Lung (tissue), 12 donors: ENCODE measurements around the gene DAZAP1. TPM values are rescaled to one million over a fixed set of nuclear protein-coding genes. Genes with fewer than 3 reads are reported as not detected.
A peak's percentile ranks its signal among the peaks of the same experiment; 100 is the strongest.

Source experiments
- ATAC-seq: fragments of 200-7000 bp; cut with Tn5 transposase; one replicate; pipeline ENCODE4 v1.9.1; 2020; ENCODE audit warnings: moderate number of reproducible peaks; ENCODE audit not compliant: insufficient read depth, low FRiP score
- DNase-seq, 3 donors: peaks; one replicate each; pipeline ENCODE4 v3.0.0-alpha.2; 2013 to 2017
- H3K27ac ChIP-seq, 2 donors: one replicate each; pipeline ENCODE4 v1.5.1; 2013; ENCODE audit warnings: mild to moderate bottlenecking in 2 of 2, moderate library complexity in 2 of 2, control low read depth in 1 of 2, inconsistent platforms in 1 of 2, low read depth in 1 of 2, low read length in 1 of 2
- H3K27me3 ChIP-seq, 3 donors: one replicate each; pipeline ENCODE4 v1.5.1; 2013; ENCODE audit warnings: low read length in 2 of 3; ENCODE audit not compliant: control insufficient read depth in 3 of 3, insufficient read depth in 3 of 3
- H3K36me3 ChIP-seq, 4 donors: one replicate each; pipeline ENCODE4 v1.5.1; 2013; ENCODE audit warnings: low read length in 4 of 4, mild to moderate bottlenecking in 1 of 4, moderate library complexity in 1 of 4; ENCODE audit not compliant: control insufficient read depth in 4 of 4, insufficient read depth in 4 of 4
- H3K4me1 ChIP-seq, 5 donors: one replicate each; pipeline ENCODE4 v1.5.1; 2013; ENCODE audit warnings: low read length in 5 of 5, mild to moderate bottlenecking in 2 of 5, moderate library complexity in 1 of 5; ENCODE audit not compliant: control insufficient read depth in 5 of 5, insufficient read depth in 5 of 5
- H3K4me3 ChIP-seq: one replicate; pipeline ENCODE4 v1.5.1; 2013; ENCODE audit warnings: mild to moderate bottlenecking, control low read depth, moderate library complexity
- H3K9ac ChIP-seq, 2 donors: one replicate each; pipeline ENCODE4 v1.5.1; 2013; ENCODE audit warnings: low read length in 2 of 2, control low read depth in 1 of 2; ENCODE audit not compliant: insufficient read depth in 1 of 2
- H3K9me3 ChIP-seq, 4 donors: one replicate each; pipeline ENCODE4 v1.5.1; 2013; ENCODE audit warnings: low read length in 3 of 4, mild to moderate bottlenecking in 1 of 4, moderate library complexity in 1 of 4; ENCODE audit not compliant: control insufficient read depth in 4 of 4, insufficient read depth in 3 of 4
- CTCF ChIP-seq: IDR thresholded peaks from 2 replicates; pipeline ENCODE4 v1.5.1; 2012; ENCODE audit warnings: mild to moderate bottlenecking; ENCODE audit errors: control extremely low read depth, extremely low read depth
- WGBS, 2 donors: extraction: QIAGEN DNeasy Blood & Tissue Kit; methylation state at CpG; one replicate each; pipeline ENCODE4 v1.1.7; 2013; 5-methylcytosine and 5-hydroxymethylcytosine counted together
- polyA plus RNA-seq, 2 donors: library from polyadenylated mRNA; stranded (reverse); fragments of 200-250 nt; gene quantifications; one replicate each; pipeline ENCODE4 v1.2.1, GENCODE V29; 2013
- total RNA-seq, 2 donors: library from RNA; depleted of rRNA in 1 of 2; stranded (reverse); fragments of >200 nt in 1 of 2; gene quantifications; one replicate each; pipeline ENCODE4 v1.2.1, GENCODE V29; 2014 to 2021
- donor health status: control.
- donor health status: control.
- donor health status: Bipolar disorder and iron deficiency.
- donor health status: healthy.
- donor health status: DM: yes; HTN: yes; CAD: no.

The DAZAP1 gene
- total and polyA plus RNA-seq, 4 donors, result 61.4 to 125 (median 80.1) TPM

DNA sequence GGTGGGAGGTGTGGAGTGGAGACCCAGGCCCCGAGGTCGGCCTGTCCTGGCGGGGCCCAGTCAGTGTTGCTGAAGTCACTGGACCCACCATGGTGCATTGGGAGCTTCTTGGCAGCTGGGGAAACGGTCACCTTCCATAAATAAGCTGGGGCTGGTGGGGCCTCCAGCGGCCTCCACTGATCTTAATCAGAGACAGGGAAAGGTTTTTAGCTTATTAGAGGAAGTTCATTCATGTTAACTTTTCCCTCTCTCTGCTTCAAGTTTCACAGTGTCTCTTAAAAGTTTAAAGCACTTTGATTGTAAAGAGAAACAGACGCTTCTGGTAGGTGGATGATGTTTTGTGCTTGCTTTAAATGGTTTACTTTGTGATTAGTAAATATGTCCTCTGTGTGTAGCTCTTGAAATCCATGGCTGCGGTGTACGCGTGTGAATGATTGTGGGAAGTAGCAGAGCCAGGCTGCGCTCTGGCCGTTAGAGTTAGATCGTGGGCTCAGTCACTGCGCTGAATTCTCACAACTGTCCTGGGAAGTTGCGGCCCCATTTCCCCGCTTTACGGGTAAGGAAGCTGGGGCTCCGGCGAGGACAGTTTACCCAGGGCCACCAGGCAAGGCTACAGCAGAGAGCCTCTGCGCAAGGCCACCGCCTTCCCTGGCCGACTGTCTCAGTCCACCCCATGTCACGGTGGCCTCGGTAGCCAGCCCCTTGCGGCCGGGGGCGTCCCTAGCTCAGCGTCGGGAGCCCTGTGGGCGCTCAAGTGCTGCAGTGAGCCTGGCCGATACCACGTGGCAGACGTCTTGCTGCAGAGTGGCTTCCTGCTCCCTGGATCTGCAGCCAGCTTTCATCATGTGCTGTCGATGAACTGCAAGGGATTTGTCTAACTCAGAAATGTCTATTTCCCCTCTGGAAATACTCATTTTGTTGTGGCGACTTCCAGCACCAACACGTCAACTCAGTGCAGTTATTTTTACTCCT, 40.2 kb upstream of the DAZAP1 start:
- Histone ChIP-seq H3K4me1 (peaks cover 0 to 7% (median 0%) of the 10 kb centered on the region in 5 donors), H3K9me3 (no peaks in the 10 kb centered on the region), H3K4me3 (no peak overlapping the region), H3K27ac (peak overlapping the region in 1 of 2 donors; percentile 7), H3K9ac (no peak overlapping the region), H3K36me3 (peaks cover 11 to 58% (median 42%) of the 10 kb centered on the region in 4 donors), H3K27me3 (no peaks in the 10 kb centered on the region)
- DNase-seq (peak in 1 of 3 donors; percentile 65), ATAC-seq (no peak)
- TF ChIP-seq CTCF, result no peak
- WGBS, 2 donors, result 54 to 69% methylated on average over 33 to 35 of the region's 35 CpGs

DNA sequence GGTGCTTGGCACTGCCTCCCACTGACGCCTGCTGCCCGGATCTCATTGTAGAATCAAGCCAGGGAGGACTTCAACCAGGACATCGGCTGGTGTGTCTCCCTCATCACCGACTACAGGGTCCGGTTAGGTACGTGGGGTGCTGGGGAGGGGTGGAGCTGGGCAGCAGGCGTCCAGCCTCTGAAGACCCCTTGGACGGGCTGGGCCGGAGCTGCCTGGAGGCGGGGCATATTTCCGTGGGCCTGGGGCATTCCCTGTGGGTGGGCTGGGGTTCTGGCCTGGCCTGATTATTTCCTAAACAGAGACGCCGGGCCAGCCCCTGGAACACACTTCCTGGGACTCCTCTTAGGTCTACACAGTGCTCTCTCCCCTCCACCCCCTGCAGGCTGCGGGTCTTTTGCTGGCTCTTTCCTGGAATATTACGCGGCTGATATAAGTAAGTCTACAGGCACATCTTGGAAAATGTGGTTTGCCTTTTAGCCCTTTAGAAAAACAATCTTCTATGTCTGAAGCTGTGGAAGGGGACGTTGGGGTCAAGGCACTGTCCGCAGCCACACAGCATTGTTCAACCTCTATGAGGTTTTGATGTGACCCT, 38.1 kb upstream of the DAZAP1 start:
- no peak for DNase-seq

DNA sequence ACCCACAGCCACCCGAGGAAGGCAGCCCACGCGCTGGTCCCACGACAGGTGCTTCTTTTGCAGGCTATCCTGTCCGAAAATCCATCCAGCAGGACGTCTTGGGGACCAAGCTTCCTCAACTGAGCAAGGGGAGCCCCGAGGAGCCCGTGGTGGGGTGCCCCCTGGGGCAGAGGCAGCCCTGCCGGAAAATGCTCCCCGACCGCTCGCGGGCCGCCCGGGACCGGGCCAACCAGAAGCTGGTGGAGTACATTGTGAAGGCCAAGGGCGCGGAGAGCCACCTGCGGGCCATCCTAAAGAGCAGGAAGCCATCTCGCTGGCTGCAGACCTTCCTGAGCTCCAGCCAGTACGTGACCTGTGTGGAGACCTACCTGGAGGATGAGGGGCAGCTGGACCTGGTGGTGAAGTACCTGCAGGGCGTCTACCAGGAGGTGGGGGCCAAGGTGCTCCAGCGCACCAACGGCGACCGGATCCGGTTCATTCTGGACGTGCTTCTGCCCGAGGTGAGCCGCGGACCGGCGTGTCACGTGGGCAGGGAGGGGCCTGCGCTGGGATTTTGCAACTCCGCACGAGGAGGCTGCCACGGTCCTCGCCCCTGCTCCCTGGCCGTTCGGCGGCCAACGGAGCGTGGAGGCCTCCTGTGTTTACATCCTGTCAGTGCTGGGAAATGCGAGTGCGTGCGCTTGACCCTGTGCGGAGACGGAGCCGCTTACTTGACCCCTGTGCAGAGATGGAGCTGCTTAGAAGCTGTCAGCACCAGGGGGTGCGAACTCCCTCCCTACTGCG, 36.6 kb upstream of the DAZAP1 start:
- Histone ChIP-seq H3K4me3 (no peak overlapping the region), H3K27me3 (no peaks in the 10 kb centered on the region), H3K9me3 (no peaks in the 10 kb centered on the region), H3K4me1 (peaks cover 0 to 9% (median 0%) of the 10 kb centered on the region in 5 donors), H3K36me3 (peaks cover 9 to 58% (median 30%) of the 10 kb centered on the region in 4 donors), H3K27ac (no peak overlapping the region), H3K9ac (no peak overlapping the region)
- no peak for TF ChIP-seq CTCF
- ATAC-seq (no peak), DNase-seq (no peak)
- WGBS, 2 donors, result 92 to 93% methylated on average over 51 to 52 of the region's 52 CpGs

More for the DNA sequence above, 38.1 kb upstream of the DAZAP1 start:
- H3K9ac ChIP-seq, result no peak overlapping the region
- no peak for TF ChIP-seq CTCF
- ATAC-seq, result no peak
- H3K27me3 ChIP-seq, result no peaks in the 10 kb centered on the region
- no peaks in the 10 kb centered on the region for H3K9me3 ChIP-seq
- H3K4me1 ChIP-seq, result peaks cover 0 to 9% (median 0%) of the 10 kb centered on the region in 5 donors
- no peak overlapping the region for H3K27ac ChIP-seq
- 96 to 98% methylated on average over 18 of the region's 18 CpGs for WGBS, 2 donors
- no peak overlapping the region for H3K4me3 ChIP-seq
- H3K36me3 ChIP-seq, result peaks cover 9 to 59% (median 34%) of the 10 kb centered on the region in 4 donors
